Putamen (tissue), 1 donor: Measurements from ENCODE around the gene ZNF239.
"Not testable (repeated sequence)": the region's sequence is repeated elsewhere in the genome, so short reads cannot be mapped to it uniquely, and the experiment has no call there.

Source experiments
- DNase-seq: peaks from one replicate; pipeline ENCODE4 v3.0.0-alpha.2; 2016; ENCODE audit warnings: low spot score

The ZNF239 gene

GRCh38 chr10:43576580-43576979 is 2.2 kb upstream of the ZNF239 start:
- DNase-seq: no peak

DNA sequence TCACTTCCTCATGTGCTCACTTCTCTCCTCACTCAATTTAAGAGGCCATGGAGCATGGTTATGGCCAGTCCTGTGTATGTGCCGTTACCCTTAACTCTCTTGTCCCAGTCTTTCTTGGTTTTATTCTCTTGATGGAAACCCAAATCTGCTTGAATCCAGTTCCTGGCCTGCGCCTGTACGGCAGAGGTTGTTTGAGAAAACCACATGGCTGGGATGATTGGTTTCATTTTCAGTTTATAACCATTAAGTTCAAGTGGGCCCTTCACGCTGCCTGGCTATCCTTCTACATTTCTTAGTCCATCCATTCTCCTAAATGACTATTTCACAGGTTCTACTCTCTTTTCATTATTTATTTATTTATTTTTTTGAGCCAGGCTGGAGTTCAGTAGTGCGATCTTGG is 1.6 kb upstream of the ZNF239 start:
- no peak for DNase-seq

GRCh38 chr10:43574906-43575305 is 490 bp upstream of the ZNF239 start:
- DNase-seq: no peak

GRCh38 chr10:43573250-43574000 is 991 bp downstream of the ZNF239 start:
- DNase-seq: no peak

- DNase-seq: no peak
Measured at GRCh38 chr10:43570971-43571370, 3.4 kb downstream of the ZNF239 start.

- DNase-seq: no peak
Measured at GRCh38 chr10:43569681-43570080, 4.7 kb downstream of the ZNF239 start.

- DNase-seq: no peak
Measured at GRCh38 chr10:43557214-43557613, 17.2 kb downstream of the ZNF239 start.

GRCh38 chr10:43543746-43544145 is 30.7 kb downstream of the ZNF239 start:
- DNase-seq: not testable (repeated sequence)

- no peak for DNase-seq
Measured at GRCh38 chr10:43524434-43525247, 49.8 kb downstream of the ZNF239 start.
